Neural cell (in vitro differentiated cells): ENCODE data around the gene INPP5A. TPM values are rescaled to one million over a fixed set of nuclear protein-coding genes. Genes with fewer than 3 reads are reported as not detected.

Source experiments
- H2AFZ ChIP-seq: fragments of 200-600, 300-800 bp; sonication (generic), shearing (Covaris generic); 2 replicates; pipeline ENCODE4 v1.6.0; 2014; ENCODE audit warnings: low read depth, mild to moderate bottlenecking, antibody characterized with exemption, low read length, moderate library complexity
- H3F3A ChIP-seq: fragments of 200-600 bp; shearing (Covaris generic); 2 replicates; pipeline ENCODE4 v1.6.1; 2016; ENCODE audit warnings: mild to moderate bottlenecking, moderate library complexity, mixed read lengths, antibody characterized with exemption, low read length; ENCODE audit not compliant: insufficient read depth, poor library complexity, severe bottlenecking
- H3K27ac ChIP-seq: fragments of 200-600, 300-800 bp; sonication (generic), shearing (Covaris generic); 2 replicates; pipeline ENCODE4 v1.5.1; 2014; ENCODE audit warnings: mild to moderate bottlenecking, low read length, moderate library complexity
- H3K27me3 ChIP-seq: fragments of 300-800, 200-600 bp; sonication (generic), shearing (Covaris generic); 2 replicates; pipeline ENCODE4 v1.6.0; 2014; ENCODE audit warnings: mild to moderate bottlenecking, low read depth, low read length, moderate library complexity; ENCODE audit not compliant: insufficient read depth
- H3K36me3 ChIP-seq: fragments of 300-800, 200-600 bp; sonication (generic), shearing (Covaris generic); 2 replicates; pipeline ENCODE4 v1.5.1; 2014; ENCODE audit warnings: mild to moderate bottlenecking, antibody characterized with exemption, low read length, moderate library complexity; ENCODE audit not compliant: insufficient read depth
- H3K4me2 ChIP-seq: fragments of 300-800, 200-600 bp; sonication (generic), shearing (Covaris generic); 2 replicates; pipeline ENCODE4 v1.6.0; 2014; ENCODE audit warnings: mild to moderate bottlenecking, low read length
- H3K4me3 ChIP-seq: fragments of 300-800, 200-600 bp; sonication (generic), shearing (Covaris generic); 2 replicates; pipeline ENCODE4 v1.5.1; 2014; ENCODE audit warnings: mild to moderate bottlenecking, low read length, moderate library complexity
- H3K79me2 ChIP-seq: fragments of 200-600 bp; shearing (Covaris generic); replicated peaks from 2 replicates; pipeline ENCODE4 v1.6.0; 2014; ENCODE audit warnings: mild to moderate bottlenecking, low read length, moderate library complexity; ENCODE audit not compliant: insufficient read depth
- H3K9ac ChIP-seq: fragments of 300-800, 200-600 bp; sonication (generic), shearing (Covaris generic); 2 replicates; pipeline ENCODE4 v1.6.1; 2016; ENCODE audit warnings: mild to moderate bottlenecking, low read length, mixed read lengths
- H3K9me2 ChIP-seq: fragments of 200-600 bp; shearing (Covaris generic); 2 replicates; pipeline ENCODE4 v1.6.1; 2016; ENCODE audit warnings: mild to moderate bottlenecking, low read length, mixed read lengths; ENCODE audit not compliant: insufficient read depth
- H3K9me3 ChIP-seq: fragments of 200-600, 300-800 bp; sonication (generic), shearing (Covaris generic); 2 replicates; pipeline ENCODE4 v1.6.1; 2016; ENCODE audit warnings: mild to moderate bottlenecking, mixed run types, low read length, moderate library complexity, mixed read lengths
- H4K20me1 ChIP-seq: fragments of 200-600 bp; shearing (Covaris generic); 2 replicates; pipeline ENCODE4 v1.6.1; 2016; ENCODE audit warnings: mild to moderate bottlenecking, mixed run types; ENCODE audit not compliant: insufficient read depth
- EP300 ChIP-seq: fragments of 450-650 bp; conservative IDR thresholded peaks from 2 replicates; pipeline ENCODE4 v1.6.1; 2014; ENCODE audit warnings: antibody characterized with exemption, mild to moderate bottlenecking, moderate library complexity; ENCODE audit not compliant: poor library complexity, severe bottlenecking
- EZH2 ChIP-seq: fragments of 200-600, 300-800 bp; shearing (Covaris generic), sonication (generic); IDR thresholded peaks from 2 replicates; pipeline ENCODE4 v1.6.1; 2014; ENCODE audit warnings: antibody characterized with exemption, low read length, borderline replicate concordance, mild to moderate bottlenecking; ENCODE audit not compliant: insufficient read depth, poor library complexity, severe bottlenecking
- MXI1 ChIP-seq: fragments of 450-650 bp; conservative IDR thresholded peaks from 2 replicates; pipeline ENCODE4 v1.6.1; 2014; ENCODE audit warnings: antibody characterized with exemption, mild to moderate bottlenecking; ENCODE audit not compliant: poor library complexity, severe bottlenecking
- POLR2AphosphoS5 ChIP-seq: IDR thresholded peaks from 2 replicates; pipeline ENCODE4 v1.6.1; 2012
- RAD21 ChIP-seq: fragments of 450-650 bp; conservative IDR thresholded peaks from 2 replicates; pipeline ENCODE4 v1.6.1; 2014; ENCODE audit warnings: antibody characterized with exemption, mild to moderate bottlenecking, moderate library complexity
- SMC3 ChIP-seq: fragments of 450-650 bp; conservative IDR thresholded peaks from 2 replicates; pipeline ENCODE4 v1.6.1; 2014; ENCODE audit warnings: antibody characterized with exemption, mild to moderate bottlenecking, moderate library complexity; ENCODE audit not compliant: poor library complexity
- TAF1 ChIP-seq: IDR thresholded peaks from 2 replicates; pipeline ENCODE4 v1.6.1; 2012; ENCODE audit warnings: low read depth
- polyA plus RNA-seq: library from polyadenylated mRNA; depleted of rRNA; stranded (reverse); fragments of >200 nt; gene quantifications from 2 replicates; pipeline ENCODE4 v1.2.3, GENCODE V29; 2014
- TF ChIP-seq, protein P1 (sequence below): fragments of 450-650 bp; IDR thresholded peaks from 2 replicates; pipeline ENCODE4 v1.5.1; 2014; ENCODE audit warnings: antibody characterized with exemption, mild to moderate bottlenecking, moderate library complexity; ENCODE audit not compliant: poor library complexity, severe bottlenecking
- TF ChIP-seq, protein P2 (sequence below): IDR thresholded peaks from 2 replicates; pipeline ENCODE4 v1.6.1; 2012; ENCODE audit warnings: borderline replicate concordance

Gene INPP5A
- polyA plus RNA-seq, 1 donor from 2014 or later = 48.8 TPM

DNA sequence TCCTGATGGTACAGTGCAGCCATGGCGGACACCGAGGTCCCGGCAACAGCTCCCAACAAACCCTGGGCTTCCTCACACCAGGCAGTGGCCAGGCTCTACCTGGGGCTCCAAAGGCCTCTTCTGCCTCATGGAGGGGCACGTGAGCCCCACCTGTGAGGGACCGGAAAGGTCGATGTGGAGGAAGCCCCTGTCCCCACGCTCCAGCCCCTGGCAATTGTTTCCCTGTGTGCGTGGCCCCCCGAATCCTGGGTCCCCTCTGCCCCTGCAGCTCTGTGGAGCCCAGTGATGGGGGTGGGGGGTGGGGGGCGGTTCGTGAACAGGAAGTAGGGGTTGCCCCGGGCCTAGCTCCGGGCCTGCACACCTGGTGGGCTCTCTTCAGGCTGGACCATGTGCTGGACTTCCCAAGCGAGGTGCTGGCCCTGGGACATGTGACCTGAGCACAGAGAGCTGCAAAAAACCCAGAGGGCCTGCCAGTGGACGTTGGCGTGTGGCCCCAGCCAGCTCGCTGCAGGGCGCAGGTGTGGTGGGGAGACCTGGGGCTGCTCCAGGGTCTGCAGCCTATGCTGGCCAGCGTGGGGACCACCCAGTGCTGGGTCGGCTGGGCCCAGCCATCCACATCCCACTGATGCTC, 72.6 kb downstream of the INPP5A start:
- TF ChIP-seq, protein P1, sequence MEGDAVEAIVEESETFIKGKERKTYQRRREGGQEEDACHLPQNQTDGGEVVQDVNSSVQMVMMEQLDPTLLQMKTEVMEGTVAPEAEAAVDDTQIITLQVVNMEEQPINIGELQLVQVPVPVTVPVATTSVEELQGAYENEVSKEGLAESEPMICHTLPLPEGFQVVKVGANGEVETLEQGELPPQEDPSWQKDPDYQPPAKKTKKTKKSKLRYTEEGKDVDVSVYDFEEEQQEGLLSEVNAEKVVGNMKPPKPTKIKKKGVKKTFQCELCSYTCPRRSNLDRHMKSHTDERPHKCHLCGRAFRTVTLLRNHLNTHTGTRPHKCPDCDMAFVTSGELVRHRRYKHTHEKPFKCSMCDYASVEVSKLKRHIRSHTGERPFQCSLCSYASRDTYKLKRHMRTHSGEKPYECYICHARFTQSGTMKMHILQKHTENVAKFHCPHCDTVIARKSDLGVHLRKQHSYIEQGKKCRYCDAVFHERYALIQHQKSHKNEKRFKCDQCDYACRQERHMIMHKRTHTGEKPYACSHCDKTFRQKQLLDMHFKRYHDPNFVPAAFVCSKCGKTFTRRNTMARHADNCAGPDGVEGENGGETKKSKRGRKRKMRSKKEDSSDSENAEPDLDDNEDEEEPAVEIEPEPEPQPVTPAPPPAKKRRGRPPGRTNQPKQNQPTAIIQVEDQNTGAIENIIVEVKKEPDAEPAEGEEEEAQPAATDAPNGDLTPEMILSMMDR = no peak
- TF ChIP-seq RAD21 (no peak), SMC3 (no peak), MXI1 (no peak), TAF1 (no peak), EZH2 (no peak), EP300 (no peak), POLR2AphosphoS5 (no peak)
- TF ChIP-seq, protein P2, sequence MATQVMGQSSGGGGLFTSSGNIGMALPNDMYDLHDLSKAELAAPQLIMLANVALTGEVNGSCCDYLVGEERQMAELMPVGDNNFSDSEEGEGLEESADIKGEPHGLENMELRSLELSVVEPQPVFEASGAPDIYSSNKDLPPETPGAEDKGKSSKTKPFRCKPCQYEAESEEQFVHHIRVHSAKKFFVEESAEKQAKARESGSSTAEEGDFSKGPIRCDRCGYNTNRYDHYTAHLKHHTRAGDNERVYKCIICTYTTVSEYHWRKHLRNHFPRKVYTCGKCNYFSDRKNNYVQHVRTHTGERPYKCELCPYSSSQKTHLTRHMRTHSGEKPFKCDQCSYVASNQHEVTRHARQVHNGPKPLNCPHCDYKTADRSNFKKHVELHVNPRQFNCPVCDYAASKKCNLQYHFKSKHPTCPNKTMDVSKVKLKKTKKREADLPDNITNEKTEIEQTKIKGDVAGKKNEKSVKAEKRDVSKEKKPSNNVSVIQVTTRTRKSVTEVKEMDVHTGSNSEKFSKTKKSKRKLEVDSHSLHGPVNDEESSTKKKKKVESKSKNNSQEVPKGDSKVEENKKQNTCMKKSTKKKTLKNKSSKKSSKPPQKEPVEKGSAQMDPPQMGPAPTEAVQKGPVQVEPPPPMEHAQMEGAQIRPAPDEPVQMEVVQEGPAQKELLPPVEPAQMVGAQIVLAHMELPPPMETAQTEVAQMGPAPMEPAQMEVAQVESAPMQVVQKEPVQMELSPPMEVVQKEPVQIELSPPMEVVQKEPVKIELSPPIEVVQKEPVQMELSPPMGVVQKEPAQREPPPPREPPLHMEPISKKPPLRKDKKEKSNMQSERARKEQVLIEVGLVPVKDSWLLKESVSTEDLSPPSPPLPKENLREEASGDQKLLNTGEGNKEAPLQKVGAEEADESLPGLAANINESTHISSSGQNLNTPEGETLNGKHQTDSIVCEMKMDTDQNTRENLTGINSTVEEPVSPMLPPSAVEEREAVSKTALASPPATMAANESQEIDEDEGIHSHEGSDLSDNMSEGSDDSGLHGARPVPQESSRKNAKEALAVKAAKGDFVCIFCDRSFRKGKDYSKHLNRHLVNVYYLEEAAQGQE = no peak
- H3K9me2 ChIP-seq = no peaks in the 10 kb centered on the region
- no peak overlapping the region for H3K9ac ChIP-seq
- no peaks in the 10 kb centered on the region for H3K36me3 ChIP-seq
- H3K4me3 ChIP-seq = no peak overlapping the region
- H3K27me3 ChIP-seq = no peaks in the 10 kb centered on the region
- H3F3A ChIP-seq = no peaks in the 10 kb centered on the region
- no peaks in the 10 kb centered on the region for H3K9me3 ChIP-seq
- no peaks in the 10 kb centered on the region for H3K79me2 ChIP-seq
- H2AFZ ChIP-seq = no peak overlapping the region
- H4K20me1 ChIP-seq = no peaks in the 10 kb centered on the region
- no peak overlapping the region for H3K4me2 ChIP-seq
- no peak overlapping the region for H3K27ac ChIP-seq

DNA sequence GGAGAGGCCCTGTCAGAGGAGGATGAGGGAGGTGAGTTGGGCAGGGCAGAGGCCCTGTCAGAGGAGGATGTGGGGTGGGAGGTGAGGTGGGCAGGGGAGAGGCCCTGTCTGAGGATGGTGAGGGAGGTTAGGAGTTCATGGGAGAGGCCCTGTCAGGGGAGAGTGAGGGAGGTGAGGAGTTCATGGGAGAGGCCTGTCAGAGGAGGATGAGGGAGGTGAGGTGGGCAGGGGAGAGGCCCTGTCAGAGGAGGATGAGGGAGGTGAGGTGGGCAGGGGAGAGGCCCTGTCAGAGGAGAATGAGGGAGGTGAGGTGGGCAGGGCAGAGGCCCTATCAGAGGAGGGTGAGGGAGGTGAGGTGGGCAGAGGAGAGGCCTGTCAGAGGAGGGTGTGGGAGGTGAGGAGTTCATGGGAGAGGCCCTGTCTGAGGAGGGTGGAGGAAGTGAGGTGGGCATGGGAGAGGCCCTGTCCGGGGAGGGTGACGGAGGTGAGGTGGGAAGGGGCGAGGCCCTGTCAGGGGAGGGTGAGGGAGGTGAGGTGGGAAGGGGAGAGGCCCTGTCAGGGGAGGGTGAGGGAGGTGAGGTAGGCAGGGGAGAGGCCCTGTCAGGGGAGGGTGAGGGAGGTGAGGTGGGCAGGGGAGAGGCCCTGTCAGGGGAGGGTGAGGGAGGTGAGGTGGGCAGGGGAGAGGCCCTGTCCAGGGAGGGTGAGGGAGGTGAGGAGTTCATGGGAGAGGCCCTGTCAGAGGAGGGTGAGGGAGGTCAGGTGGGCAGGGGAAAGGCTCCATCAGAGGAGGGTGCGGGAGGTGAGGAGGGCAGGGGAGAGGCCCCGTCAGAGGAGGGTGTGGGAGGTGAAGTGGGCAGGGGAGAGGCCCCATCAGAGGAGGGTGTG, 73.7 kb downstream of the INPP5A start:
- Histone ChIP-seq H3K79me2 (no peaks in the 10 kb centered on the region), H3K9ac (no peak overlapping the region), H2AFZ (no peak overlapping the region), H3K4me3 (no peak overlapping the region), H3K4me2 (no peak overlapping the region), H3K9me2 (no peaks in the 10 kb centered on the region), H3F3A (no peaks in the 10 kb centered on the region), H3K36me3 (no peaks in the 10 kb centered on the region), H4K20me1 (no peaks in the 10 kb centered on the region), H3K9me3 (no peaks in the 10 kb centered on the region), H3K27ac (no peak overlapping the region), H3K27me3 (no peaks in the 10 kb centered on the region)
- TF ChIP-seq, protein P1 = no peak
- no peak for TF ChIP-seq EZH2
- TF ChIP-seq EP300 = no peak
- TF ChIP-seq TAF1 = no peak
- TF ChIP-seq MXI1 = no peak
- TF ChIP-seq POLR2AphosphoS5 = no peak
- no peak for TF ChIP-seq SMC3
- TF ChIP-seq, protein P2 = no peak
- TF ChIP-seq RAD21 = no peak
